Measurements from ENCODE around the gene NR5A1.

Gene NR5A1

GRCh38 chr9:124454296-124454695, 52.9 kb downstream of the NR5A1 start:
- Histone ChIP-seq H3K36me3 (ENCODE audit: control insufficient read depth, insufficient read depth, low read length, severe bottlenecking) (no peaks in the 10 kb centered on the region), H3K4me1 (ENCODE audit: control insufficient read depth, insufficient read depth, low read length) (peaks cover 6% of the 10 kb centered on the region), H3K27me3 (replicated peaks; ENCODE audit: control insufficient read depth, insufficient read depth, low read length) (peaks cover 53% of the 10 kb centered on the region), H3K9me3 (ENCODE audit: control insufficient read depth, low read length) (no peaks in the 10 kb centered on the region), H3K4me3 (ENCODE audit: low read length) (no peak overlapping the region), H3K9ac (ENCODE audit: low read length) (no peak overlapping the region)
- no peak for DNase-seq (ENCODE audit: low read depth)

- H3K4me1 ChIP-seq (ENCODE audit: control insufficient read depth, insufficient read depth, low read length), result peaks cover 6% of the 10 kb centered on the region
- no peaks in the 10 kb centered on the region for H3K36me3 ChIP-seq (ENCODE audit: control insufficient read depth, insufficient read depth, low read length, severe bottlenecking)
- H3K4me3 ChIP-seq (ENCODE audit: low read length), result no peak overlapping the region
- peaks cover 53% of the 10 kb centered on the region for H3K27me3 ChIP-seq (replicated peaks; ENCODE audit: control insufficient read depth, insufficient read depth, low read length)
- no peaks in the 10 kb centered on the region for H3K9me3 ChIP-seq (ENCODE audit: control insufficient read depth, low read length)
- H3K9ac ChIP-seq (ENCODE audit: low read length), result no peak overlapping the region
- no peak for DNase-seq (ENCODE audit: low read depth)
These were observed 53.5 kb downstream of the NR5A1 start for GRCh38 chr9:124453586-124454191.

DNA sequence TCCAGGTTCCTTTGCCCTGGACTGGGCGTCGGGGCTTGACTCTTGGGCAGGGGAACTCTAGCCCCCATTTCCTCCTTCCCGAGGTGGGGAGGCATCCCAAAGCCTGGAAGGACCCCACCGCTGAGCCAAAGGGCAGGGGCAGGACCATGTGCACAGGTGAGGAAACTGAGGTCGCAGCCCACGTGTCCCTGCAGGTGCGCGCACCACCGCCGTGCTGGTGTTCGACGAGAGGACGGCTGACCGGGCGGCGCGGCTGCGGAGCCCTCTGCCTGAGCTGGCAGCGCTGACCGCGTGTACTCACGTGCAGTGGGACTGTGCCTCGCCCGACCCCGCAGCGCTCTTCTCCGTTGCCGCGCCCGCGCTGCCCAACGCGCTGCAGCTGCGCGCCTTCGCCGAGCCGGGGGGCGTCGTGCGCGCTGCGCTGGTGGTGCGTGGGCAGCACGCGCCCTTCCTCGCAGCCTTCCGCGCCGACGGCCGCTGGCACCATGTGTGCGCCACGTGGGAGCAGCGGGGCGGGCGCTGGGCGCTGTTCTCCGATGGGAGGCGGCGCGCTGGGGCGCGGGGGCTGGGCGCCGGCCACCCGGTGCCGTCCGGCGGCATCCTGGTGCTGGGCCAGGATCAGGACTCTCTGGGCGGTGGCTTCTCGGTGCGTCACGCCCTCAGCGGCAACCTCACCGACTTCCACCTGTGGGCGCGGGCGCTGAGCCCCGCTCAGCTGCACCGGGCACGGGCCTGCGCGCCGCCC, 54.2 kb downstream of the NR5A1 start:
- H3K9me3 ChIP-seq (ENCODE audit: control insufficient read depth, low read length), result no peaks in the 10 kb centered on the region
- H3K4me1 ChIP-seq (ENCODE audit: control insufficient read depth, insufficient read depth, low read length), result peaks cover 6% of the 10 kb centered on the region
- peaks cover 52% of the 10 kb centered on the region for H3K27me3 ChIP-seq (replicated peaks; ENCODE audit: control insufficient read depth, insufficient read depth, low read length)
- no peaks in the 10 kb centered on the region for H3K36me3 ChIP-seq (ENCODE audit: control insufficient read depth, insufficient read depth, low read length, severe bottlenecking)
- no peak overlapping the region for H3K4me3 ChIP-seq (ENCODE audit: low read length)
- DNase-seq (ENCODE audit: low read depth), result no peak
- no peak overlapping the region for H3K9ac ChIP-seq (ENCODE audit: low read length)

DNA sequence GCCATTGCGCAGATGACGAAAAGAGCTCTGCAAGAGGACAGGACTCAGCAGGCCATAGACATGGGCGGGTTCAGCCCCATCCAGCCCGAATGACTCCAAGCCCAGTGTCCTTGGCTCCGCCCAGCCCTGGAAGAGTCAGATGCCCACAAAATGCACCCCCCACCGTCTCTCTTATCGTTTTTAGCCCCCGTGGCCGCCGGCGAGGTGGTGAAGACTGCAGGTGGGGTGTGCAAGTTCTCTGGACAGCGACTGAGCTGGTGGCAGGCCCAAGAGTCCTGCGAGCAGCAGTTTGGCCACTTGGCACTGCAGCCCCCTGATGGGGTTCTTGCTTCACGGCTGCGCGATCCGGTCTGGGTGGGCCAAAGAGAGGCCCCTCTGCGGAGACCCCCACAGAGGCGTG, 54.9 kb downstream of the NR5A1 start:
- no peaks in the 10 kb centered on the region for H3K36me3 ChIP-seq (ENCODE audit: control insufficient read depth, insufficient read depth, low read length, severe bottlenecking)
- peaks cover 6% of the 10 kb centered on the region for H3K4me1 ChIP-seq (ENCODE audit: control insufficient read depth, insufficient read depth, low read length)
- no peak for DNase-seq (ENCODE audit: low read depth)
- no peak overlapping the region for H3K9ac ChIP-seq (ENCODE audit: low read length)
- peaks cover 46% of the 10 kb centered on the region for H3K27me3 ChIP-seq (replicated peaks; ENCODE audit: control insufficient read depth, insufficient read depth, low read length)
- no peaks in the 10 kb centered on the region for H3K9me3 ChIP-seq (ENCODE audit: control insufficient read depth, low read length)
- H3K4me3 ChIP-seq (ENCODE audit: low read length), result no peak overlapping the region

- no peak overlapping the region for H3K9ac ChIP-seq (ENCODE audit: low read length)
- H3K27me3 ChIP-seq (replicated peaks; ENCODE audit: control insufficient read depth, insufficient read depth, low read length), result peaks cover 38% of the 10 kb centered on the region
- H3K4me3 ChIP-seq (ENCODE audit: low read length), result no peak overlapping the region
- H3K4me1 ChIP-seq (ENCODE audit: control insufficient read depth, insufficient read depth, low read length), result peaks cover 6% of the 10 kb centered on the region
- DNase-seq (ENCODE audit: low read depth), result no peak
- H3K9me3 ChIP-seq (ENCODE audit: control insufficient read depth, low read length), result no peaks in the 10 kb centered on the region
- no peaks in the 10 kb centered on the region for H3K36me3 ChIP-seq (ENCODE audit: control insufficient read depth, insufficient read depth, low read length, severe bottlenecking)
These were observed 56.1 kb downstream of the NR5A1 start for GRCh38 chr9:124450931-124451661.

DNA sequence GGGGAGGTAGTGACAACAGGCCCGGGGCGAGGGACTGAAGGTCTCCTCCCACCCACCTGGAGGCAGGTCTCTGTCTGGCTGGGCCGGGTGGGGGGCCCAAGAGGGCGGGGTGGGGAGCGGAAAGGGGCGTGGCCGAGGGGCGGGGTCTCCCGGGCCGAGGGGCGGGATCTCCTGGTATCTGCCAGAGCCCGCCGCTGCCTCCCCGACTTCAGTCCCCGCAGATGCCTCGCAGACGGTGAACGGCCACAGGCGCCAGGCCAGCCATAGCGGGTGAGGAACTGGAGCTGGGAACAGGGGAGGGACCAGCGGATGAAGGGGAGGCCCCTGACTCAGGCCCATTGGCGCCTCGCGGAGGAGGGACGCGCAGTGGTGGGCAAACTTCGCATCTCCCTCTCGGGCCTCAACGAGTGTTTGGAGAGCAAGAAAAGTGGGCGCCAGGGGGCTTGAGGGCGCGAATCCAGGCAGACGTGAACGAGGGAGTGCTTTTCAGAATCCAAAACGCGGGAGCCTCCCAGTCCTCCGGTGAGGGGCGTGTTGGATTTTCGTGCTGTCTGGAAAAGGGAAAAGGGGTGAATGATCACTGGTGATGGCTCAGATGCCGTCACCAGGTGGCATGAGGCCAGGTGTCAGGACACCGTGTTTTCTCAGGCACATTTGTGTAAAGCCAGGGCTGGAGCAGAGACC, 56.8 kb downstream of the NR5A1 start, which contains the start of gene ADGRD2:
TSS of gene ADGRD2 (plus strand) at position 211 of the 684 bp plus-strand sequence. CDS start 1,216 bp downstream, outside the sequence.
- H3K27me3 ChIP-seq (replicated peaks; ENCODE audit: control insufficient read depth, insufficient read depth, low read length), result peaks cover 37% of the 10 kb centered on the region
- peak; percentile 23 for DNase-seq (ENCODE audit: low read depth)
- H3K9ac ChIP-seq (ENCODE audit: low read length), result no peak within 1 kb of the TSS
- H3K36me3 ChIP-seq (ENCODE audit: control insufficient read depth, insufficient read depth, low read length, severe bottlenecking), result no peaks in the 10 kb centered on the region
- H3K4me3 ChIP-seq (ENCODE audit: low read length), result peak within 1 kb of the TSS; percentile 62
- peaks cover 6% of the 10 kb centered on the region for H3K4me1 ChIP-seq (ENCODE audit: control insufficient read depth, insufficient read depth, low read length)
- H3K9me3 ChIP-seq (ENCODE audit: control insufficient read depth, low read length), result no peaks in the 10 kb centered on the region

DNA sequence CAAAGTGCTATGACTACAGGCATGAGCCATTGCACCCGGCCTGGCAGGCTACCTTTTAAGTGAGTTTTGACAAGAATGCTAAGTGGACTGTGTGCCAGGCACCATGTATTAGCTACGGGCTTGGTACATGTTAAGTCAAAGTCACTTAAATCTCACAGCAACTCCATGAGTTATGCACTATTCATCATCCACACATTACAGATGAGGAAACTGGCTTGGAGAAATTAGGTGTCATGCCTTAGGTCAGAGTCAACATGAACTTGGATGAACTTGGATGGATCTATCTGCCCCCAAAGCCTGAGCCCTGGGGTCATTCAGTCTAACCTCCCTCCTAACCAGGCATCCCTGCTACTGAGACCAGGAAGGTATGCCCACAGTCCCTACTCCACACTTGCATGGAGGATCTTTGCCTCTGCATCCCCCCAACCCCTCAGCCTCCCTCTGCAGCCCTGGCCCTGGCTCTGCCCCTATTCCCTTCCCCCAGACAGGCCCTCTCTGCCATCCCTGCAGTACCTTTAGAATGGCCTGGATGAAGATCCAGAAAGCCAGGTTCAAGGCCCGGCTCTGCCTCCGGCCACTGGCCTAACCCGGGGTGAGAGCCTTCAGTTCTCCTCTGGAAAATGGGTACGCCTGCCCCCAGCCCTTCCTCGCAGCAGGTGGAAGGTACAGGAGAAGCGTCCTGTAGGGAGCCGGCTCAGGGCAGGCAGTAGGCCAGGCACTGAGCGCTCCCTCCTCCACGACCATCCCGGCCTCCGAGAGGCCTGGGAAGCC, 57.6 kb downstream of the NR5A1 start:
- H3K9ac ChIP-seq (ENCODE audit: low read length), result no peak overlapping the region
- no peaks in the 10 kb centered on the region for H3K36me3 ChIP-seq (ENCODE audit: control insufficient read depth, insufficient read depth, low read length, severe bottlenecking)
- no peak overlapping the region for H3K4me3 ChIP-seq (ENCODE audit: low read length)
- H3K9me3 ChIP-seq (ENCODE audit: control insufficient read depth, low read length), result no peaks in the 10 kb centered on the region
- peaks cover 37% of the 10 kb centered on the region for H3K27me3 ChIP-seq (replicated peaks; ENCODE audit: control insufficient read depth, insufficient read depth, low read length)
- no peak for DNase-seq (ENCODE audit: low read depth)
- H3K4me1 ChIP-seq (ENCODE audit: control insufficient read depth, insufficient read depth, low read length), result peaks cover 6% of the 10 kb centered on the region

DNA sequence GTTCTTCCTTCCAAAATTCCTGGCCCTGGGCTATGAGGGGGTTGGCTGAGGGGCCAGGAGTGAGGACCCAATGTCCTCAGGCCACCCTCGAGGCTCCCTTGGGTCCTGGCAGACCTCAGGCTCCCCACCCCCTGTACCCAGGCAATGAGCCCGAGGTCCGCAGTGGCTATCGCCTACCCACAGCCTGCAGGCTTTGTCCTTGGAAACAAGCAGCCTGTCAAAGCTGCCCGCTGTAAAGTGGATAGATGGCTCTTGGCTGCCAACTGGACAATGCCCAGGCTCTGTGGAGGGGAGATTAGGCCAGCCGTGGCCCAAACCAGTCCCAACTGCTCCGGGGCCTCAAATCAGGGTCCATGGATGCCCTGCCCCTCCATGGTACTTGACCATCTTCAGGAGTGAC, 59.2 kb downstream of the NR5A1 start:
- peaks cover 6% of the 10 kb centered on the region for H3K4me1 ChIP-seq (ENCODE audit: control insufficient read depth, insufficient read depth, low read length)
- no peak for DNase-seq (ENCODE audit: low read depth)
- no peak overlapping the region for H3K9ac ChIP-seq (ENCODE audit: low read length)
- no peaks in the 10 kb centered on the region for H3K9me3 ChIP-seq (ENCODE audit: control insufficient read depth, low read length)
- H3K36me3 ChIP-seq (ENCODE audit: control insufficient read depth, insufficient read depth, low read length, severe bottlenecking), result no peaks in the 10 kb centered on the region
- no peak overlapping the region for H3K4me3 ChIP-seq (ENCODE audit: low read length)
- peaks cover 30% of the 10 kb centered on the region for H3K27me3 ChIP-seq (replicated peaks; ENCODE audit: control insufficient read depth, insufficient read depth, low read length)

- peaks cover 23% of the 10 kb centered on the region for H3K27me3 ChIP-seq (replicated peaks; ENCODE audit: control insufficient read depth, insufficient read depth, low read length)
- no peaks in the 10 kb centered on the region for H3K36me3 ChIP-seq (ENCODE audit: control insufficient read depth, insufficient read depth, low read length, severe bottlenecking)
- peaks cover 6% of the 10 kb centered on the region for H3K4me1 ChIP-seq (ENCODE audit: control insufficient read depth, insufficient read depth, low read length)
- DNase-seq (ENCODE audit: low read depth), result no peak
- H3K9me3 ChIP-seq (ENCODE audit: control insufficient read depth, low read length), result peaks cover 4% of the 10 kb centered on the region
- no peak overlapping the region for H3K4me3 ChIP-seq (ENCODE audit: low read length)
- H3K9ac ChIP-seq (ENCODE audit: low read length), result no peak overlapping the region
These were observed 59.9 kb downstream of the NR5A1 start for GRCh38 chr9:124447297-124447661.

DNA sequence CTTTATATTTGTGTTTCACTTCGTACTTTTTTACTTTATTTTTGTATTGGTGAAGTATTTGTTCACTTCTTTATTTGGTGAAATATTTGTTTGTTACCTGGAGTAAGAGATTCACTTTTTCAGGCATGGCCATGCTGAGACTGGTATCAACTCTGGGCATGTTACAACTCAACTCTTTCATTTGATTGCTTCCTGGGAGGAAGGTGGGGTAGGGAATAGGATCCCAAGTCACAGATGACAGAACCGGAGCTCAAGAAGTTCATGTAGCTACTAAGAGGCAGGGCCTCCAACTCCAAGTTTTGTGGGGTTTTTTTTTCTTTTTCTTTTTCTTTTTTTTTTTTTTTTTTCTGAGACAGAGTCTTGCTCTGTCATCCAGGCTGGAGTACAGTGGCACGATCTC, 63.0 kb downstream of the NR5A1 start:
- H3K9ac ChIP-seq (ENCODE audit: low read length), result no peak overlapping the region
- no peaks in the 10 kb centered on the region for H3K36me3 ChIP-seq (ENCODE audit: control insufficient read depth, insufficient read depth, low read length, severe bottlenecking)
- H3K9me3 ChIP-seq (ENCODE audit: control insufficient read depth, low read length), result peaks cover 12% of the 10 kb centered on the region
- H3K27me3 ChIP-seq (replicated peaks; ENCODE audit: control insufficient read depth, insufficient read depth, low read length), result peaks cover 18% of the 10 kb centered on the region
- DNase-seq (ENCODE audit: low read depth), result no peak
- no peak overlapping the region for H3K4me3 ChIP-seq (ENCODE audit: low read length)
- H3K4me1 ChIP-seq (ENCODE audit: control insufficient read depth, insufficient read depth, low read length), result no peaks in the 10 kb centered on the region

Measured in adipocyte (in vitro differentiated cells).